ENCODE data around the gene SHMT1.
"Not testable (repeated sequence)": the region's sequence is repeated elsewhere in the genome, so short reads cannot be mapped to it uniquely, and the experiment has no call there.

Gene SHMT1

DNA sequence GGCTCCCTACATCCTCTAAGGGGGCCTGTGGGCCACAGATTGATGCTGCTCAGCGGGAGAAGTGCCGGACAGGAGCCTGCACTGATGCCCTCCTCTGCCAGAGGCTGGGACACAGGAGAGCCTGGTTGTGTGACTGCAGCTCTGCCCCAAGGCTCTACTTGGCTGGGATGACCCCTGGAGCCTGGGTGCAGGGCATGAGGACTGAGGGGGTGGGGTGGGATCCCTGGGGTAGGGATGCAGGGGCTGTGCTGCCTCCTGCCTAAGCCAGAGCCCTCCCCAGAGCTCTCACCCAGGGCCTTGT, 14.8 kb upstream of the SHMT1 start:
- DNase-seq = no peak

DNA sequence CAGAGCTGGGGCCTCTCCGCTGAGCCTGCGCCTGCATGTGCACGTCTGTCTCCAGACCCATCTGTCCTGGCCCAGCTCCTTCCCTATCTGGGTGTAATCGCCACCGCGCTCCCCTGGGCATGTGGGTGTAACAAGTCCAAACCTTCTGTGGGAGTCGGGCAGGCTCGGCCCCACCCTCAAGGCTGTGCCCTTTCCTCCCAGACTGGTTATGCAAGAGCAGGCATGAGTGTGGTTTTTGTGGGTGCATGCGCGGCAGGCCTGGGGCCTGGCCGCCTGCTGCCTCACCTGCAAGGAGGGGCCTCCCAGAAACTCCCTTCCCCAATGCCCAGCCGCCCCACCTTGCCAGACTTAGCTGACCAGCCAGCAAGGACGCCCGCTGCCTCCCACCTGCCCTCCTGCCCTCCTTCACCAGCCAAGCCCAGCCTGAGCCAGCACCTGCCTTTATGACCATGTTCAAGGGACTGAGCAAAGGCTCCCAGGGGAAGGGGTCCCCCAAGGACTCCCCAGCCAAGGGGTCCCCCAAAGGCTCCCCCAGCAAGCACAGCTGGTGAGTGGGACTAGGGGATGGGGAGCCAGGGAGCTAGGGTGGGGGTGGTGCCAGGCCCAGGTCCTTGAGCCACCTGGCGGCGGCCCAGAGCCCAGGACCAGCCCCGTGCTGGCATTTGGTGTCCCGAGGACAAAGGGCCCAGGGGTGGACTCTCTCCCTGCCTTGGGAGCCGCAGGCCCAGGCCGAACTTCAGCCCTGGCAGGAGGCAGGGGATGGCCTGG, 14.3 kb upstream of the SHMT1 start, which contains the start of gene EVPLL:
Gene EVPLL (plus strand): TSS at position 342 of the 768 bp plus-strand sequence. CDS start 3,160 bp downstream, outside the sequence.
- peak; percentile 3 to 38 for DNase-seq

DNA sequence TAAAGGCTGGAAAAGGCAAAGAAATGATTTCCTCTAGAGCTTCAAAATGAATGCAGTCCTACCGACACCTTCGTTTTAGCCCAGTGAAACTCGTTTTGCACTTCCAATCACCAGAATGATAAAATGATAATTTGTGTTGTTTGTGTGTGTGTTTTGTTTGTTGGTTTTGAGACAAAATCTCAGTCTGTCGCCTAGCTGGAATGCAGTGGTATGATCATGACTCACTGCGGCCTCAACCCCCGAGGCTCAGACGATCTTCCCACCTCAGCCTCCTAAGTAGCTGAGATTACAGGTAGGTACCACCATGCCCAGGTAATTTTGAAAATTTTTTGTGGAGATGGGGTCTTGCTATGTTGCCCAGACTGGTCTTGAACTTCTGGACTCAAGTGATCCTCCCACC, 10.9 kb upstream of the SHMT1 start:
- no peak for DNase-seq

DNA sequence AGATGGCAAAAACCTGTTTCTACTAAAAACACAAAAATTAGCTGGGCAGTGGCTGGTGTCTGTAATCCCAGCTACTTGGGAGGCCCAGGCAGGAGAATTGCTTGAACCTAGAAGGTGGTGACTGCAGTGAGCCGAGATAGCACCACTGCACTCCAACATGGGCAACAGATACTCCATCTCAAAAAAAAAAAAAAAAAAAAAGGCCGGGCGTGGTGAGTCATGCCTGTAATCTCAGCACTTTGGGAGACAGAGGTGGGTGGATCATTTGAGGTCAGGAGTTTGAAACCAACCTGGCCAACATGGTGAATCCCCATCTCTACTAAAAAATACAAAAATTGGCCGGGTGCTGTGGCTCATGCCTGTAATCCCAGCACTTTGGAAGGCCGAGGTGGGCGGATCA, 9.8 kb upstream of the SHMT1 start:
- DNase-seq = not testable (repeated sequence)

DNA sequence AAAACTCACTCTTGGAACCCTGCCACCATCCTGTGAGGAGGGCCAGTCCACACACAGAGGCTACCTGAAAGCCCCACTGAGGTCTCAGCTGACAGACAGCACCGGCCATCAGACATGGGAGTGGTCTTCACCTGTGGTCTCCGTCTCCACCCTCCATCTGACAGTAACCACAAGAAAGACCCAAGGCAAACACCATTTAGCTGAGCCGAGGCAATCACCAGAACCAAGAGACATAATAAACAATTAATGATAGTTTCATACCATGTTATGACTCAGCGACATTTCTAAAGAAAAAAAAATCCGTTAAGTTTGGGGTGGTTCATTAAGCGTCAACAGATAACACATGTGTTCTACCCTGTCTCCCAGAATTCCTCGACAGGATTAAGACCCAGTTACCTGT, 8.1 kb upstream of the SHMT1 start:
- DNase-seq = no peak

DNA sequence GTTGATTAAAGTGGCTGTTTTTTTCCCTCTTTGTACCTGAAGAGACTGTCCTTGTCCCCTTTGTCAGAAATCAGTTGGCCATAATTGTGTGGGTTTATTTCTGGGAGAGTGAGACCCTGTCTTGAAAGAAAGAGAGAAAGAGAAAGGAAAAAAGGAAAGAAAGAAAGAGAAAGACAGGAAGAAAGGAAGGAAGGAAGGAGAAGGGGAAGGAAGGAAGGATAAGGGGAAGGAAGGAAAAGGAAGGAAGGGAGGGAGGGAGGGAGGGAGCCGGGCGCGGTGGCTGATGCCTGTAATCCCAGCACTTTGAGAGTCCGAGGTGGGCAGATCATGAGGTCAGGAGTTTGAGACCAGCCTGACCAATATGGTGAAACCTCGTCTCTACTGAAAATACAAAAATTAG, 7.4 kb upstream of the SHMT1 start:
- DNase-seq = no peak

DNA sequence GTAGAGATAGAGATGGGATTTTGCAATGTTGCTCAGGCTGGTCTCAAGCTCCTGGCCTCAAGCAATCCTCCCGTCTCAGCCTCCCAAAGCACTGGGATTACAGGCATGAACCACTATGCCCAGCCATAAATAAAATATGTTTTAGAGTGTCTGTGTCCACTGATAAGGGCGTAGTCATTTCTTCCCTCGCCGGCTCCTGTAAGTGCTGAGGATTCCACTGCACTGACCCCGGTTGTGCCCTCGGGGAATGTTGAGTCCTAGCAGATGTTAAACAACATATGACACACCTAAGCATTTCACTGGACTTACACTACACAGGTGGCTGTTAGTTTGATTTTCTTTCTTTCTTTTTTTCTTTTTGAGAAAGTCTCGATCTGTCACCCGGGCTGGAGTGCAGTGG, 5.6 kb upstream of the SHMT1 start:
- no peak for DNase-seq

DNA sequence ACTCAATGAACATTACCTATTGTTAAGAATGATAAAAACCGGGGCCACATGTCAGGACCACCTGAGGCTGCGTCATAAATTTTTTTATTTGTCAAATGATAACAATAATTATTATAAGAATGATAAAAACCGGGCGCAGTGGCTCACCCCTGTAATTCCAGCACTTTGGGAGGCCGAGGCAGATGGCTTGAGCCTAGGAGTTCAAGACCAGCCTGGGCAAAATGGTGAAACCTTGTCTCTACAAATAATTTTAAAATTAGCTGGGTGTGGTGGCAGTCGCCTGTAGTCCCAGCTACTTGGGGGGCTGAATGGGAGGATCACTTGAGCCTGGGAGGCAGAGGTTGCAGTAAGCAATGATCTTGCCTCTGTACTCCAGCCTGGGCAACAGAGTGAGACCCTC, 816 bp upstream of the SHMT1 start:
- DNase-seq = no peak

DNA sequence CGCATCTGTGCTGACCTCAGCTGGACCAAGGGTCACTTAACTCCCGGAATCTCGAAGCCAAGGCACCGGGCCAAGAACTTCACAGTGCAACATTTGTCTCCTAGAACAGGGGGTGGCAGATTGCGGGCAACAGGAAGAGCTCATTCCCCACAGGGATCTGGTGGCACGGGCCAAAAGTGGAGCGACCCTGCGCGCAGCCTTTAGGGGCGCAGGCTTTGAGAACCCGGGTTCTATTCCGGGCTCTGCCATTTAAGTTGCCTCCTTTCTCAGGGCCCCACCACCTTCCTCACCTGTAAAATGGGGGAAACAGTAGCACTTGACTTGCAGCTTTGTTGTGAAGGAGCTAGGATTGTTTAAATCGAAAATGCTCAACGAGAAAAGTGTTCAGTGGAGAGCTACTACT, 651 bp downstream of the SHMT1 start:
- peak in 1 of 2 donors; percentile 4 for DNase-seq

DNA sequence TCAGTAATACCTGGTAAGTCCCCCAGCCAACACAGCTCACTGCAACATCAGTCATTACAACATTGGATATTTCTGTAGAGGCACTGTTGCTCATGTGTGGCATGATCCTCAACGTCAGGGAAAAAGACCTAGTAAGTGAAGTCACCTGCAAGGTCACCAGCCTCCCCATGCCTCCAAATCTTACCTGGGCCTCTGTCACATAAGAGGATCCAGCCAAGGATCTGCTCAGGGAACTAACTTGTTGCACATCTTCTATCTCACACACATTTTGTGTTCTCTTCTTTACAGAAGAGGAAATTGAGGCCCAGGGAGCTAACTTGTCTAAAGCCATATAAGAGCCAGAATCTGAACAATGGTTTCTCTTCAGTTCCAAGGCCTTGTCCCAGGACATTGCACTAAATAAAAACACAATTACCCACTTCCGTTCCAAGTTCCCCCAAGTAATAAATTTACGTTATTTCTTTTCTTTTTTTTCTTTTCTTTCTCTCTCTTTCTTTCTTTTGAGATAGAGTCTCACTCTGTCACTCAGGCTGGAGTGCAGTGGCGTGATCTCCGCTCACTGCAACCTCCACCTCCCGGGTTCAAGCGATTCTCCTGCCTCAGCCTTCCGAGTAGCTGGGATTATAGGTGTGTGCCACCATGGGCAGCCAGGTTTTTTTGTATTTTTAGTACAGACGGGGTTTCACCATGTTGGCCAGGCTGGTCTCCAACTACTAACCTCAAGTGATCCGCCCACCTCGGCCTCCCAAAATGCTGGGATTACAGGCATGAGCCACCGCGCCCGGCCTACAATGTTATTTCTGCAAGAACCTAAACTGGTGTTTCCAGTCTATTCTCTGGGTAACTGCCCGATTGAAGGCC, 1.3 kb downstream of the SHMT1 start:
- no peak for DNase-seq

DNA sequence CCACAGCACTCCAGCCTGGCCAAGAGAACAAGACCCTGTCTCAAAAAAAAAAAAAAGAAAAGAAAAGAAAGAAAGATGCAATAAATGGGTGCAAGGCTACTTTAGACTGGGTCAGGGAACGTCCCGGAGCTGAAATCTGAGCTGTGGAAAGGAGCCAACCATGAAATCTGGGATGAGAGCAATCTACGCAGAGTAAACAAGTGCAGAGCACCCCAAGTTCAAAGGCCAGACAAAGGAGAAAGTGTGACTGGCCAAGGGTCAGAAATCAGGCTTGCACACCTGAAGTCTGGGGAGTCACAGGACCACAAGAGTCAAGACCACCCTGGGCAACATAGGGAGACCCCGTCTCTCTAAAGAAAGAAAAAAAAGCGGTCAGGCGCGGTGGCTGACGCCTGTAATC, 2.8 kb downstream of the SHMT1 start:
- DNase-seq = no peak

DNA sequence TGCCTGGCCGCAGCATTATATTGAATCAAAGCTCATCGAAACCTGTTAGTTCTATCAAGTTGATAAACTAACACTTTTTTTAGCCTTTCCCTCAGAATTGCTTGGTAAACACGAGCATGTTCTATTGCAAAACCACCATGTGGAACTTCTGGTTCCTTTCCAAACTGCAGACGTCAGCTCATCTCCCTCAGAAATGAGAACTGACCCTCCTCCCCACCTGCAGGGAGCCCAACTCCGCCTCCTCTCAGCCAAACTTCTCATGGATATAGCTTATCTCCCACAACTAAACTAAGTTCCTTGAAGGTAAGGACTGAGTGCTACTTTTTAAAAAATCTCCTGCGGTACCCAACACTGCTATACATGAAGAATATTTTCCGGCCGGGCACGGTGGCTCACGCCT, 6.7 kb downstream of the SHMT1 start:
- no peak for DNase-seq

DNA sequence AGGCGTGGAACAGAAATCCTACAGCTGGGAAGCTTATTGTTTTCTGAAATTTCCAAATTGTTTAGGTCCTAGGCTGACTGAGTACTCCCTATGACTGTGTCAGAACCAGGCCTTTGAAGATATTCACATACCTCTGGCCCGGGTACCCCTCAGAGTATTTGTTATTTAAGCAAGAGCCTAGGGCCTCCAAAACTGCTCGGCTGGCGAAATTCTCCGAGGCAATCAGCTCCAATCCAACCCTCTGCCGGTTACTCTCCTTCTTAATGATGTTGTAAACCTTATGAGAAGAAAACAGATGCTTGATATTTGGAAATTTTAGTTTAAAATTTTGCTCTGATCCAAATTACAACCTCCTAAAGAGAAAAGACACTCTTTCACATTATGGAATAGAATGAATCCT, 9.8 kb downstream of the SHMT1 start:
- no peak for DNase-seq

DNA sequence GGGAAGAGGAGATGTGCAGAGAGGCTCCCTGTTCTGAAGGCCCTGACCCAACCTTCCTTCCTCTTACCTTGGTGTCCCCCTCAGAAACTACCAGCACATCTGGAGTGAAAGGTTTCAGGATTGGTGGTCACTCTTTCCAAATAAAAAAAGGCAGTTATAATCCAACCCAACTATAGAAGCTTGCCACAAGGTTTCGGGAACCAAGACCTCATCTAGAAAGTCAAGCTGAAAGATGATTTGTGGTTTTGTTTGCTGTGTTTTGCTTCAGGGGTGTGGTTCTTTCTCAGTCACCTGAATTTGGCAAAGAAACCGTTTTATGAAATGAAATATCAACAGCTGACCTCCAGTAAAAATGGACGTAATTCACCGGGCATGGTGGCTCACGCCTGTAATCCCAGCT, 19.3 kb downstream of the SHMT1 start:
- no peak for DNase-seq

DNA sequence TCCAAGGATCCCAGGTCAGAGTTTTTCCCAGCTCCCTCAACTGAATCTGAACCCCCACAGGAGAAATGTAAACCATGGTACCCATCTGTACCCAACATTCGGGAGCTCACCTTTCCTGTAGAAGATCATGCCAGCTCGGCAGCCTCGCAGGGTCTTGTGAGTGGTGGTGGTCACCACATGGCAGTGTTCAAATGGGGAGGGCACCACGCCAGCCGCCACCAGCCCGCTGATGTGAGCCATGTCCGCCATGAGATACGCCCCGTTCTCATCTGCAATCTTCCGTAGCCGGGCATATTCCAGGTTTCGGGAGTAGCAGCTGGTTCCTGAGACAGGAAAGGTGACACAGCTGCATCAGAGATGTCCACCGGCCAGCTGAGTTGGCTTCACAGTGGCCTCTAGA, 23.4 kb downstream of the SHMT1 start:
- no peak for DNase-seq

DNA sequence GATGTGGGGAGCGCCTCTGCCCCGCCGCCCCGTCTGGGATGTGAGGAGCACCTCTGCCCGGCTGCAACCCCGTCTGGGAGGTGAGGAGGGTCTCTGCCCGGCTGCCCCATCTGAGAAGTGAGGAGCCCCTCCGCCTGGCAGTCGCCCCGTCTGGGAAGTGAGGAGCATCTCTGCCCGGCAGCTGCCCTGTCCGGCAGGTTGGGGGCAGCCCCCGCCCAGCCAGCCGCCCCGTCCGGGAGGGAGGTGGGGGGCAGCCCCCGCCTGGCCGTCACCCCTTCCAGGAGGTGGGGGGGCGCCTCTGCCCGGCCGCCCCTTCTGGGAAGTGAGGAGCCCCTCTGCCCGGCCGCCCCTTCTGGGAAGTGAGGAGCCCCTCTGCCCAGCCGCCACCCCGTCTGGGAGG, 25.2 kb downstream of the SHMT1 start:
- DNase-seq = not testable (repeated sequence)

DNA sequence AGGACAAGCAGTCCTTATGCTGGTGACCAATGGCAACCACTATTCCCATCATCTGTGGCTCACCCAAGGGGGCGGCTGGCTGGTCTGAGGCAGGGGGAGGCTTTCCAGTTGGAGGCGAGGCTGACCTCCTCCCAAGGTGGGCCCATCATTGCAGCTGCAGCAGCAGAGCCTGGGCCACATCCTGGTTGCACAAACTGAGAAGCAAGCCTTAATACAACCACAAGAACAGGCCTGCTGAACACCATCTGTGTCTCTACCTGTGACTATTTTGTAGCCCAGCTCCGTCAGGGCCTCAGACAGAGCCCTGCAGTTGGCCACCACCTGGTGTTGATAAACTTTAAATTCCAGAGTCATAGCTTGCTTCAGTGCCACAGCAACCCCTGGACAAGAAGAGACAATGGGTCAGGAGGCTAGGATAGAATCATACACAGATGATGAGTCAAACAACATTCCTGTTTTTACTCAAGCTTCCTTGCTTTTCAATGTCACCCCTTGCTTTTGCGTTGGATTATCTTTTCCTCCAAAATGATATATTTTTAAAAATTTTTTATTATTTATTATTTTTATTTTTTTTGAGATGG, 30.4 kb downstream of the SHMT1 start:
- no peak for DNase-seq

DNA sequence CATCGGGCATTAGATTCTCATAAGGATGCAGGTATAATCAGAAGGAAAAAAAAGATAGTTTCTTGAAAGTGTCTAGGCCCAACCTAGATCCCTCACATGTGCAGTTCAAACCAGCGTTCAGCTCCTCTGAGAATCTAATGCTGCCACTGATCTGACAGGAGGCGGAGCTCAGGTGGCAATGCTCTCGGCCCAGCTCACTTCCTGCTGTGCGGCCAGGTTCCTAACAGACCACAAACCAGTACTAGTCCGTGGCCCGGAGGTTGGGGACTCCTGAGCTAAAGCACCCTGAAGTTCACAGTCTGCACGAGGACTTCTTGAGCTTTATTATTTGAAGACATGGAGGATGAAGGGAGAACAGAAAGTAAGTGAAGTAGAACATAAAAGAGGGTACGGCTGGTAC, 31.5 kb downstream of the SHMT1 start:
- DNase-seq = peak in 1 of 2 donors; percentile 36

DNA sequence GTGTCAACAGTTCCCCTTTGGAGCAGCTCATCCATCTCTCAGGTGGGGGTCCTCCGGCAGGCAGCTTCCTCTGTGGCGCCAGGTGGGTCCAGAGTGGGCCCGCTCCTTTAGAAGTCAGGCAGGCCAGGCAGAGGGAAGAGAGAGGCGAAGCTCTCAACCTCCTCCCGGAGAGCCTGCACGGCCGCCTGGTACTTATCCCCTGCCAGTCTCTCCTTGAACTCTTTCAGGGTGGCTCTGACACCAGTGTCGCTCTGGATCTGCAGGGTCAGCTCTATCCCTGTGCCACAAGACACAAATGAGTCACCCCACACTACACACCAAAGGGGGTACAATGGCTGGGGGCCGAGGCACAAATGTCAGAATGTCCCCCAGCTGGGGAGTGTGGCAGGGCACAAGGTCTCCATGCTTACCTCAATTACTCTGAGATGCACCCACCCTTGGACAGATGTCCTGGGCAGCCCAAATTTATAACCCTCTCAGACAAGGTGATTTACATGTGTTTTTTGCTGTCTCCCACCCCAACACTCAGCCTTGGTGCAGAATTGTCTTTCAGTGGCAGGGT, 34.6 kb downstream of the SHMT1 start:
- no peak for DNase-seq

DNA sequence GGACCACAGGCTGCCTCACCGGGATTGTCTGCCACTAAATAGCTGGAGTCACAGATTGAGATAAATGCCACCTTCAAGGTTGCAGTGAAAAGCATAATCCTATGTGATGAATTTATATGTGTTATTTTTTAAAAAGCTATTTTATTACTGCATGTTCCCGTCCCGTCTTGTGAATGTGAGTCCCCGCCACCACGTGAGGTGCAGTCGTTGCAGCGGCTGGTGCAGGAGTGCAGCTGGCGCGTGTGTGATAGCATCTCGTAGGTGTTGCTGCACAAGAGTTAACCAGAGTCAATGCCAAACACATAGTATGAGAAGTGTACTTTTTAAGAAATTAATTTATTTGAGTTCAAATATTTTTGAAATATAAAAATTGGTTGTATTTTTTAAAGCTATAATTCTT, 35.8 kb downstream of the SHMT1 start:
- DNase-seq = no peak

DNA sequence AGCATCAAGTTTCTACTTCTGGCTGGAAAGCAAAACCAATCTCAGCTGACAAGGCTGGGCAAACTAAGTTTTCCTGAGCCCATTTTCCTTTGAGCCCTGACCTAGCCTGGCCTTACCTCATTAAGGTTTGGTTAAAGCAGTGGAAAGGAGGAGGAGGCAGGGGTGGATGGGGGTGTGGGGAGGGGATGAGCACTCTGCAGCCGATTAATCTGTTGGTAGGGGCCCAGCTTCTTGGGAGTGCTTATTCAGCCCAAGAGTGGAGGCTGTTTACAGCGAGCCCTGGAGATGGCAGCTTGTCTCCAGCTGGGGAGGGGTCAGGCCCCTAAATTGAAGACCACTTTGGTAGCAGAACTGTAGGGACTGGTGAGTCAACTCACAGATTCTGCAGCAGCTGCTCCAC, 36.3 kb downstream of the SHMT1 start:
- DNase-seq = no peak

DNA sequence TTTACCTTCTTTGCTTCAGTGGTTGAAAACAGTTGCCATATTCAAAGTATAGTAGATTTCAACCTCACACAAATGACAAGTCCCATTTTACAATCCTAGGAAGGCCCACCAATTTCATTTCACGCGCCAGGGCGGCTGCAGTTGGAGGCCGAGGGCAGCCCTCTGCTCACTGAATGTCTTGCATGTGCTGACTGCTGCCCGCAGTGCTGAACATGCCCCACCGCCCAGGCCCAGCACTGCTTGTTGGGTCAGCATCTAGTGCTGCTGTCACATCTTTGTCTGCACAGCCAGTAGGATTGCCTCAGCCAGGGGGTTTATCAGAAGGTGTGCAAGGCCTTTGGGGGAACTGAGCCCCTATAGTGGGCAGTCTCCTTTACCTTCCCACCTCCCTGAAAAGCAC, 36.8 kb downstream of the SHMT1 start:
- no peak for DNase-seq

DNA sequence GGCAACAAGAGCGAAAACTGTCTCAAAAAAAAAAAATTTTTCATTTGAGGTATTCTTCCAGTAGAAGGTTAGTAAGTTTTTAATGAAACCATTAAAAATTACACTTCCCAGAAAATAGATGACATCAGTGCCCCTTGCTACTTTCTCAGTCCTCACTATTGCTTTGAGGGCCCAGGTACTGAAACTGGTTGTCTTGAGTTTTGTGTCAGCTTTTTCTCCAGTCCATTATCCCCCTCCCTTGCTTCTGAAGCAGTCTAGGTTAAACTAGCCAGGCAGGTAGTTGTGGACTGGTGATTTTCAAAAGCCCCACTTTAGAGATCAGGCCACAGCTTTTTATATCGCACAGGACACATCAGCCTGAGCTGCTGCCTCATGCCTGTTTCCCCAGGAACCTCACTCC, 37.3 kb downstream of the SHMT1 start:
- DNase-seq = no peak
